ENCODE results near the gene ZRANB1.

GRCh38 chr10:124935946-124936345, 6.0 kb upstream of the ZRANB1 start:
- TF ChIP-seq MAZ (IDR thresholded peaks at IDR 0.05; ENCODE audit: borderline replicate concordance, low read depth, low read length) (no peak), RFX5 (IDR thresholded peaks at IDR 0.05; ENCODE audit: low read depth, low read length) (no peak), CTCF (conservative IDR thresholded peaks at IDR 0.05; ENCODE audit: low read depth, low read length) (no peak), RAD21 (IDR thresholded peaks at IDR 0.05; ENCODE audit: low read length) (no peak), MAFK (IDR thresholded peaks at IDR 0.05; ENCODE audit: low read depth, low read length) (no peak), SMC3 (IDR thresholded peaks at IDR 0.05; ENCODE audit: low read depth, low read length) (no peak), BHLHE40 (IDR thresholded peaks at IDR 0.05; ENCODE audit: low read depth, low read length) (no peak), POLR2A (IDR thresholded peaks at IDR 0.05; ENCODE audit: low read depth, low read length) (no peak), RCOR1 (IDR thresholded peaks at IDR 0.05; ENCODE audit: insufficient replicate concordance, low read length) (no peak)

All from IMR-90 (cell line).